Gastrocnemius medialis (tissue), 4 donors: Measurements from ENCODE around the gene TMEM132A. TPM values are rescaled to one million over a fixed set of nuclear protein-coding genes. Genes with fewer than 3 reads are reported as not detected.

Source experiments
- ATAC-seq, 2 donors: fragments of 150-250 bp; one replicate each; pipeline ENCODE4 v1.9.1; 2016
- DNase-seq, 2 donors: peaks; one replicate each; pipeline ENCODE4 v3.0.0-alpha.2; 2019
- H3K27ac ChIP-seq, 4 donors: fragments of 200-600 bp; sonication (generic); 1 replicate in 1 of 4; 2 replicates in 3 of 4; pipeline ENCODE4 v1.5.1; 2016 to 2018; ENCODE audit warnings: mild to moderate bottlenecking in 2 of 4, moderate library complexity in 1 of 4
- H3K27me3 ChIP-seq, 3 donors: fragments of 200-600 bp; sonication (generic) in 2 of 3; 1 replicate in 1 of 3; 2 replicates in 2 of 3; pipeline versions ENCODE4 v1.5.1 to v1.6.0; 2016 to 2019; ENCODE audit warnings: mild to moderate bottlenecking in 1 of 3, moderate library complexity in 1 of 3
- H3K36me3 ChIP-seq, 2 donors: fragments of 200-600 bp; sonication (generic) in 1 of 2; one replicate each; pipeline ENCODE4 v1.5.1; 2017 to 2018
- H3K4me1 ChIP-seq, 2 donors: fragments of 200-600 bp; sonication (generic) in 1 of 2; one replicate each; pipeline ENCODE4 v1.5.1; 2016 to 2017; ENCODE audit warnings: mild to moderate bottlenecking in 2 of 2
- H3K4me3 ChIP-seq, 4 donors: fragments of 200-600 bp; sonication (generic) in 3 of 4; 1 replicate in 1 of 4; 2 replicates in 3 of 4; pipeline ENCODE4 v1.5.1; 2016 to 2019; ENCODE audit warnings: mild to moderate bottlenecking in 2 of 4
- H3K9me3 ChIP-seq, 3 donors: fragments of 200-600 bp; sonication (generic) in 2 of 3; 1 replicate in 1 of 3; 2 replicates in 2 of 3; pipeline ENCODE4 v1.5.1; 2016 to 2019
- CTCF ChIP-seq, 5 experiments: fragments of 450-650 bp in 3 of 5; fragments of 200-600 bp in 2 of 5; sonication (generic) in 2 of 5; IDR thresholded peaks in 4 of 5; conservative IDR thresholded peaks in 1 of 5; 1 replicate in 4 of 5; 2 replicates in 1 of 5; pipeline ENCODE4 v1.5.1; 2016 to 2019; ENCODE audit warnings: antibody characterized with exemption in 5 of 5, mild to moderate bottlenecking in 3 of 5, moderate library complexity in 3 of 5
- POLR2A ChIP-seq, 2 donors: fragments of 450-650 bp; IDR thresholded peaks; one replicate each; pipeline ENCODE4 v1.6.1; 2017; ENCODE audit warnings: antibody characterized with exemption in 2 of 2, mild to moderate bottlenecking in 2 of 2, moderate library complexity in 2 of 2
- in situ Hi-C, 4 donors: fragments of 200-750 bp; cut with MboI; loops; one replicate each; pipeline versions ENCODE4 v1.15.0 to v1.8.0; 2017; ENCODE audit warnings: low sequenced_read_pairs in 4 of 4
- intact Hi-C: fragments of 100-400 bp; cut with DNase I; formaldehyde crosslinking; loops from one replicate; pipeline ENCODE4 v1.15.1; 2023; ENCODE audit warnings: low total_unique reads
- total RNA-seq, 4 donors: library from RNA; depleted of rRNA; stranded (reverse); fragments of >200 nt; gene quantifications; one replicate each; pipeline versions ENCODE4 v1.1.0 to v1.2.3, GENCODE V29; 2016

Gene TMEM132A
- total RNA-seq, 4 donors from 2014 or later = 2.5 to 3.7 (median 3.1) TPM

DNA sequence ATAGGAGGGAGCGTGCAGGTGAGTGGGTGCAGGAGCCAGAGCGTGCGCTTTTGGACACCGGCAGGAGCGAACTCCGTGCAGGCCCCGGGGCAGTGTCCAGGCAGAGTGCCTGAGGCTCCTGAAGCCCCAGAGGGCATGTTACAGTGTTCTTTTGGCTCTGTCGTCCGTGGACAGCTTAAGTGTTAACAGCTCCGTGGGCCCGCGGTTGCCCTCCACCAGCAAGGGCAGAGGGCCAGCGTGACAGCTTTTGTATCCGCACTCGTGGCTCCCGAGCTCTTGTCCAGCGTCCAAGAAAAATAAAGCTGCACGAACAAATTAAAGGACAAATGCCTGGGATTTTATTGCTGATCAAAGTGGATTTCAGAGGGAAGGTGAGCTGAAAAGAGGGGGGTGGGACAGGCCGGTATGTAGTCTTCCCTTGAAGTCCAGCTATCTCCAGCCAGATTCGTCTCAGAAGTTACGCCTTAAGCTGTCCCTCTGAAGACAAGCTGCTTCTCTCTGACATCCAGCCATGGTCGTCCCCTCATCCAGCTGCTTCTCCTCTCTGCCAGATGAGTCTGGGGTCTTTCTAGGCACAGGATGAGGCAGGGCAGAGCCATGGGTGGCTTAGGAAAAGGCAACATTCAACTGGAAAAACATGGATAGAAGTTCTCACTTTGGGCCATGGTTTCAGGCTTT lies 11.3 kb upstream of the TMEM132A start:
- Histone ChIP-seq H3K4me3 (peak overlapping the region; percentile 82 to 88 (median 84)), H3K27me3 (no peaks in the 10 kb centered on the region), H3K4me1 (peaks cover 42 to 43% of the 10 kb centered on the region in 2 donors), H3K9me3 (no peaks in the 10 kb centered on the region), H3K36me3 (no peaks in the 10 kb centered on the region), H3K27ac (peak overlapping the region; percentile 93 to 98 (median 94))
- TF ChIP-seq POLR2A (IDR thresholded peaks at IDR 0.05) (no peak), CTCF (IDR thresholded peaks at IDR 0.05 in 4 of 5, conservative IDR thresholded peaks at IDR 0.05 in 1 of 5) (no peak)
- in situ Hi-C loops = loop anchor here in 1 of 4 donors (25.0 kb wide), 1 partner anchor 249 kb away; the partner anchor contains the start of gene VPS37C
- intact Hi-C loops = no loop called here
- ATAC-seq (no peak), DNase-seq (no peak)

- H3K4me3 ChIP-seq = peak within 1 kb of the TSS; percentile 82 to 88 (median 84)
- peaks cover 52% of the 10 kb centered on the region in 2 donors for H3K4me1 ChIP-seq
- no peaks in the 10 kb centered on the region for H3K9me3 ChIP-seq
- peak within 1 kb of the TSS; percentile 93 to 98 (median 94) for H3K27ac ChIP-seq
- no peaks in the 10 kb centered on the region for H3K27me3 ChIP-seq
- intact Hi-C loops (no loop called here), in situ Hi-C loops (loop anchor here in 1 of 4 donors (25.0 kb wide), 1 partner anchor 248 kb away; the partner anchor contains the start of gene VPS37C)
- peak; percentile 83 to 85 for DNase-seq
- ATAC-seq = peak; percentile 82 to 84
- H3K36me3 ChIP-seq = no peaks in the 10 kb centered on the region
- TF ChIP-seq POLR2A (IDR thresholded peaks at IDR 0.05) = peak in 1 of 2 donors; percentile 68
- no peak for TF ChIP-seq CTCF (IDR thresholded peaks at IDR 0.05 in 4 of 5, conservative IDR thresholded peaks at IDR 0.05 in 1 of 5)
These were observed 10.2 kb upstream of the TMEM132A start, which contains the start of gene TMEM109 for GRCh38 chr11:60913793-60914632. Gene TMEM109, plus strand, starts transcription at chr11:60914158. Its CDS starts 5,536 bp downstream, at chr11:60919694.

DNA sequence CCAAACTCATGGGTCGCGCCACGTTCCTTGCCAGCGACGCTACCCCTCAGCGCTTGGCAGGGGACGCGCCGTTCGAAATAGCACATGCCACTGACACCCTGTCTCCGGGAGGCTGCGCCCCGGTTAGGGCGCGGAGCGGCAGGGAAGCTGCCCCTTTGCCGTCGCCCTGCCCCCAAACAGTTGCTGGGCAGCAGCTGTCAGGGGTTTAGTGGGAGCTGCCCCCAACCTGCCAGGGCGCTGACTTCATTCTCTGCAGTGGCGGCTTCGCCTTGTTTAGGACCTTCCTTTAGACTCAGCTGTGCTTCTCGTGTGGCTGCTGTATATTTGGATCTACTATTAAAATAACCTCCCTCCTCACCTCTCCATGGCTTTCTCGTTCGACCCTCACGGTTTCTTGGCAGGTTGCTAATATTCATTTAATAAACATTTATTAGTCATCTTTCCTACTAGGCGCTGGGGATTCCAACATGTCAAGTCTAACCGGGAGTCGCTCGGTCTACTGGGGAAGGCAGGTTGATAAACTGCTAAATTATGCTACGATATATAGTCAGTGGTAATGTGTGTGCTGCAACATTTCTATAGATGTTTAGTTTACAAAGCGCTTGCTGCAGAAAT lies 9.5 kb upstream of the TMEM132A start:
- peak overlapping the region; percentile 82 to 88 (median 84) for H3K4me3 ChIP-seq
- H3K9me3 ChIP-seq = no peaks in the 10 kb centered on the region
- TF ChIP-seq CTCF (IDR thresholded peaks at IDR 0.05 in 4 of 5, conservative IDR thresholded peaks at IDR 0.05 in 1 of 5) (no peak), POLR2A (IDR thresholded peaks at IDR 0.05) (no peak)
- H3K27ac ChIP-seq = peak overlapping the region; percentile 93 to 98 (median 94)
- DNase-seq (peak in 1 of 2 donors; percentile 48), ATAC-seq (peak; percentile 19 to 28)
- H3K27me3 ChIP-seq = no peaks in the 10 kb centered on the region
- H3K36me3 ChIP-seq = peaks cover 0 to 3% of the 10 kb centered on the region in 2 donors
- intact Hi-C loops (no loop called here), in situ Hi-C loops (loop anchor here in 1 of 4 donors (25.0 kb wide), 1 partner anchor 248 kb away; the partner anchor contains the start of gene VPS37C)
- H3K4me1 ChIP-seq = peaks cover 59 to 60% of the 10 kb centered on the region in 2 donors

DNA sequence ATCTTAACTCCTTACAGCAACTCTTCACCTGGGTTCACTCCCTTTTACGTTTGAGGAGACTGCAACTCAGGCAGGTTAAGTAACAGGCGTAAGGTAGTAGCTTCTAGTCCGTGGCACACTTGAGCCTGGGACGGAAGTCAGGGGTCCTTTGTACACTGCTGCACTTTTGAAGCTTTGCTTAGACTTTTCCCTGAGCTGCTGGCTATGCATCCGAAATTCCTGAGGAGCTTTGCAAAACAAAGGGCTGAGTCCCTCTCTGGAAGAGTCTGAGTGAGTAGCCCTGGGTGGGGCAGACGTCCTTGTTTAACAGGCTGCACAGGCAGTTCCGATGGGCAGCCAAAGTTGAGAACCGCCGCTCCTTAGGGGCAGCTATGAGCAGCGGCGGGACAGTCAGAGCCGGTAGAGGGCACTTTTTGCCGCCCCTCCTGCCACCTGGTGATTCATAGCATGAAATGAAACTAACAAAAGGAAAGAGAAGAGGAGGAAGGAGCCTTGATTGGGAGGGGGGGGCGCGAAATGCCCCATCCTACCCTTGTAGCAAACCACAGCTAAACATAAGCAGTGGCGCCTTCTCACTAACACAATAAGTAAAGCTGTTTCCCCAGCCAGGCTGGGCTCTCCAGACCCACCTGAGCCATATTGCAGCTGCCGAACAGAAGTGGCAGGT lies 8.9 kb upstream of the TMEM132A start:
- peak; percentile 41 to 69 for DNase-seq
- peak; percentile 23 to 27 for ATAC-seq
- no peaks in the 10 kb centered on the region for H3K9me3 ChIP-seq
- in situ Hi-C loops = loop anchor here in 1 of 4 donors (25.0 kb wide), 1 partner anchor 247 kb away; the partner anchor contains the start of gene VPS37C
- H3K4me3 ChIP-seq = peak overlapping the region; percentile 82 to 88 (median 84)
- peak overlapping the region; percentile 93 to 98 (median 94) for H3K27ac ChIP-seq
- H3K4me1 ChIP-seq = peaks cover 60 to 64% of the 10 kb centered on the region in 2 donors
- intact Hi-C loops = no loop called here
- peaks cover 0 to 9% of the 10 kb centered on the region in 2 donors for H3K36me3 ChIP-seq
- H3K27me3 ChIP-seq = no peaks in the 10 kb centered on the region
- TF ChIP-seq POLR2A (IDR thresholded peaks at IDR 0.05) (no peak), CTCF (IDR thresholded peaks at IDR 0.05 in 4 of 5, conservative IDR thresholded peaks at IDR 0.05 in 1 of 5) (peak in 2 of 5 experiments; percentile 29 to 48)
